Stimulated activated CD8-positive, alpha-beta memory T cell treated with anti-CD3 and anti-CD28 coated beads, Interleukin-15, amount 100 ng/mL, for 1 hour (primary cell): ENCODE measurements around the gene KIRREL3.

ENCODE experiments used
- DNase-seq: peaks from one replicate; pipeline ENCODE4 v3.0.0-alpha.2; 2020; ENCODE audit warnings: low read depth

The KIRREL3 gene

GRCh38 chr11:126419801-126420697 lies 580.5 kb downstream of the KIRREL3 start:
- DNase-seq: no peak

GRCh38 chr11:126418887-126419286 lies 581.7 kb downstream of the KIRREL3 start:
- DNase-seq: no peak

- DNase-seq: no peak
These were observed 583.3 kb downstream of the KIRREL3 start for GRCh38 chr11:126417091-126417862.

- DNase-seq: peak; percentile 24
These were observed 584.0 kb downstream of the KIRREL3 start for GRCh38 chr11:126416542-126417090.

GRCh38 chr11:126415669-126416420 lies 584.7 kb downstream of the KIRREL3 start:
- DNase-seq: no peak

GRCh38 chr11:126415128-126415527 lies 585.4 kb downstream of the KIRREL3 start:
- no peak for DNase-seq

- no peak for DNase-seq
These were observed 586.0 kb downstream of the KIRREL3 start for GRCh38 chr11:126414615-126415014.

- no peak for DNase-seq
These were observed 586.6 kb downstream of the KIRREL3 start for GRCh38 chr11:126413843-126414405.

GRCh38 chr11:126413426-126413825 lies 587.1 kb downstream of the KIRREL3 start:
- no peak for DNase-seq

GRCh38 chr11:126411971-126412381 lies 588.6 kb downstream of the KIRREL3 start:
- no peak for DNase-seq

- no peak for DNase-seq
These were observed 589.9 kb downstream of the KIRREL3 start for GRCh38 chr11:126410649-126411048.

GRCh38 chr11:126409620-126409985 lies 591.0 kb downstream of the KIRREL3 start:
- DNase-seq: no peak

- DNase-seq: no peak
These were observed 591.5 kb downstream of the KIRREL3 start for GRCh38 chr11:126408901-126409619.

GRCh38 chr11:126408496-126408895 lies 592.1 kb downstream of the KIRREL3 start:
- DNase-seq: no peak

- no peak for DNase-seq
These were observed 592.8 kb downstream of the KIRREL3 start for GRCh38 chr11:126407682-126408288.

GRCh38 chr11:126407101-126407521 lies 593.5 kb downstream of the KIRREL3 start:
- no peak for DNase-seq

- no peak for DNase-seq
These were observed 594.2 kb downstream of the KIRREL3 start for GRCh38 chr11:126406368-126406767.

- DNase-seq: no peak
These were observed 594.7 kb downstream of the KIRREL3 start for GRCh38 chr11:126405906-126406305.

- no peak for DNase-seq
These were observed 595.2 kb downstream of the KIRREL3 start for GRCh38 chr11:126405374-126405773.

GRCh38 chr11:126404367-126404766 lies 596.2 kb downstream of the KIRREL3 start:
- no peak for DNase-seq

- DNase-seq: no peak
These were observed 596.9 kb downstream of the KIRREL3 start for GRCh38 chr11:126403658-126404057.
